Pulmonary artery endothelial cell (primary cell): Measurements from ENCODE around the gene ZNF69. TPM values are rescaled to one million over a fixed set of nuclear protein-coding genes. Genes with fewer than 3 reads are reported as not detected.
"Not testable (repeated sequence)": the region's sequence is repeated elsewhere in the genome, so short reads cannot be mapped to it uniquely, and the experiment has no call there.

Source experiments
- DNase-seq: peaks from one replicate; pipeline ENCODE4 v3.0.0-alpha.2; 2011; ENCODE audit warnings: low read depth, low spot score
- total RNA-seq: library from RNA; depleted of rRNA; stranded (reverse); fragments of >200 nt; gene quantifications from 2 replicates; pipeline ENCODE4 v1.2.3, GENCODE V29; 2014

Gene ZNF69
- 1.1 and 11.1 TPM in 2 replicates for total RNA-seq

- DNase-seq, result peak; percentile 8
Observed at GRCh38 chr19:11887611-11888531, at the start of gene ZNF69. Gene ZNF69 (plus strand): TSS chr19:11887782. CDS start chr19:11887924, 142 bp downstream.

DNA sequence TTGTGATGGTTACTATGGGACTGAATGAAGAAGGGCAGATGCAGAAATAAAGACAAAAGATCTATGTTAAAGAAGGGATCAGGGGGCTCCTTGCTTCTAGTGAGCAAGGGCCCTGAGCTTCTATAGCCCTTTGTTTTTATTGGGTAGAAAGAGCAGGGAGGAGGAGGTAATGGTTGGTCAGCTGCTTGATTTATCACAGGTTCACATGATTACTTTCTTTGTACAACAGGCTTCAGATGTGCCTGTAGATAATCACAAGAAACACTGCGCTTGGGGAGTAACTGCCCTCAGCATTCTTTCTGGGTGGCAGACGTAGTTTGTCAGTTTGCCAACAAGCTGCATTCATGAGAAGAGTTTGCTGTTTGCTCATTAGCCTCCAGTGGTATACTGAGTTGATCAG is 43.9 kb upstream of the ZNF69 start:
- DNase-seq, result no peak

DNA sequence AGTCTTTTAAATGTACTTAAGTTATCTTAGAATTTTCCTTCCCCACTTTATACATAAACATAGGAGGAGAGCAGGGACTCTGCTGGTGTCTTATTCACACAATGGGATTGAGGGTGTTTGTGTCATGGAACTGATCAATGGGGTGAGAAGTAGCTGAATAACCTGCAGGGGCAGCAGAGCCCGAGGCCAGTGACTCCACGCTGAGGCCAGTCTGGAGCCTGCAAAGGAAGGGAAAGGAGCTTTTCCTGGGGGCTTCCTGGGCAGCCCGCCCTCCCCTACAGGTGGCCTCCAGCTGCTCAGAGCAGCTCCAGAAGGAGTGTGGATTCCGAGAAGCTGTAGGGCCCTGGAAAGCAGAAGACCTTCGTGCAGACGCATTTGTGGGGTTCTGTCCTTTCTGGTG is 40.0 kb upstream of the ZNF69 start:
- DNase-seq, result not testable (repeated sequence)

DNA sequence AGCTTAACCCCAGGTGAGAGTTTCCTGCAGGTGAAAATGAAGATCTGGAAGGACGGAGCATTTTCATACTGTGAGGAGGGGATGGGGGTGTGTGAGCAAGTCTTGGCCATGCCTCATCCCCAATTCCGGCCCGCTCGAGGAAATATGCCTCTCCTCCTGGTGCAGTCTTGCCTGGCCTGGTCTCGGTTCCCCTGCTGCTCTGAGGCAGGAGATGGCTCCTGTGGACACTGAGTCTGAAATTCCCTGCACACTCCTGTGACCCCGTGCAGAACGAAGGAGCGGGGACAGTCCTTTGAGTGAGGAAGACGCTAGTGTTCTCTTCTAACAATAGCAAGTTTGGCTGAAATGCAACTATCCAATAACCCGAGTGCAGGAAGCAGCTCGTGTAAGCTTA is 39.4 kb upstream of the ZNF69 start:
- DNase-seq, result no peak

DNA sequence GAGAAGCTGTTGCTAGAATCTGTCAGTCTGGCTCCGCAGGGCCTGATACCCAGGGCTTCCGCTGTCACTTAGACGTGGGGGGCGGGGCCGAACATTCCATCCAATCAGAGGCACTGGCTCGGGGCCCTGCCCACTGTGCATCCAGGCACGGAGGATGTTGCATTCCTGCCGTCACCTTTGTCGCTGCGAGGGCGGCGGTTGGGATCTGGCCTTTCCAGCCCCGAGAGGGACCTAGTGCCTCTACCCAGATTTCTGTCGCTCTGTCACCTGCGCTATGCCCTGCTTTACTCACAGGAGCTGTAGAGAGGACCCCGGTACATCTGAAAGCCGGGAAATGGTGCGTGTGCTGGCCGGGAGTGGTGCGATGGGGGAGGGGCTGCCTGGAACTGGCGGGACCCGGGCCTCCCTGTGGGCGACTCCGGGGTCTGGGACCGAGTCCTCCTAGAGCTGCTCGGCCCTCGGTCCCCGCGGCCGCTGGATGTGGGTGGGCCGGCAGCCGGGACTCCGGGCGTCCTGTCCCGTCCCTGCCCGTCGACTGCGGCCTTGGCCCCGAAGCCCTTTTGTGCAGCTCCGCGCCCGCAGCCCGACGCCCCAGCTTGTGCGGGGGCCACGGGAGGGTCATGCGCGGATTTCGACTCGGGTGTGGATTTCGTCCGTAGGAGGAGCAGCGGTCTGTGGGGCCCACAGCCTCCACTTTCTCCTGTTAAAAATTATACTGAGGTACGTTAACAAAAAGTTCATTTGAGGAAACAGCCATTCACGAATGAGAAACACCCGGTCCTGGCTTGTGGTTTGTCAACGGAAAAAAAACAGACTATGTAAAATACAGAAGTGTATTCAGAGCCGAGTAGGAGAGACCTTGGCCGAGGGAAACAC is 38.8 kb upstream of the ZNF69 start, which contains the start of gene ZNF439:
ZNF439 (plus strand) TSS at position 133 of the 876 bp plus-strand sequence; CDS start at position 275, 142 bp downstream.
- DNase-seq, result no peak

GRCh38 chr19:11850289-11850688 is 37.3 kb upstream of the ZNF69 start:
- not testable (repeated sequence) for DNase-seq

DNA sequence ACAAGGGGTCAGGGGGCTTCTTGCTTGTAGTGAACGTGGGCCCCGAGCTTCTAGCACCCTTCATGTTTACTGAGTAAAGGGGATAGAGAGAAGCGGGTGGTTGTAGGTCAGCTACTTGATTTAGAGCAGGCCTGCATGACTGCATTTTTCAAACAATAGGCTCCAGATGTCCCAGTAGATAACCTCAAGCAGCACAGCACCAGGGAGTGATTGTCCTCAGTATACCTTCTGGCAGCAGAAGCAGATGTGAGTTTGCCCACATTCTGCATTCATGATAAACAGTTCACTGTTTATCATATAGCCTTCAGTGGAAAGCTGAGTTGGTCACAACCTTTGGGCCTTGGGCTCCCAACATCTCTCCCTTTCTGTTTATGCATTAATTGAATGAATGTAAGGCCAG is 34.2 kb upstream of the ZNF69 start:
- DNase-seq, result no peak

DNA sequence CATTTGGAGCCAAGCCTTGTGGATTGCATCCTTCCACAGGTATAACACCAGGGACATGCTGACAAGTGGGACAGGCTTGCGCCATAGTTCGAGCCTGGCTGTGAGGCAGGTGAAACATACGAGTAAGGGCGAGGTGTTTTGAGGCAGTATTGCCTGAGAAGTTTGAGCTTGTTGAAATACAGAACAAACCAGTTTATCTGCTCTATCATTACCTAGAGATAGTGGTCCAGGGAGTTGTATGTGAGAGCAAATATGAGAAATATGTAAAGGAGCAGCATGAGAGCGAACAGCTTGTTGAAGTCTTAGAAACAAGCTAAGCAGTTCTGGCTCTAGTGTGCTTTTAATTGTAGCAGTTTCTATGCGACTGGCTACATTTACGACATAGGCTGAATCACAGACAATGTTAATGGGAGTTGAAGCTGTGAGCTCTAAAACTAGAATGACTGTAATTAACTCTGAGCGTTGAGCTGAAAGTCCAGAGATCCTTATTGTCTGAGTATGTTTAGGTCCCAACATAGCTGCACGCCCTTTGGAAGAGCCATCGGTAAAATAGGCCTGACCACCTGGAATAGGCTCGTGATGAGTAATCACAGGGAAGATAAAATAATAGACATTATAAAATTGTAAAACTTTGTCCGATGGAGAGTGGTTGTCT is 30.9 kb upstream of the ZNF69 start:
- DNase-seq, result no peak

DNA sequence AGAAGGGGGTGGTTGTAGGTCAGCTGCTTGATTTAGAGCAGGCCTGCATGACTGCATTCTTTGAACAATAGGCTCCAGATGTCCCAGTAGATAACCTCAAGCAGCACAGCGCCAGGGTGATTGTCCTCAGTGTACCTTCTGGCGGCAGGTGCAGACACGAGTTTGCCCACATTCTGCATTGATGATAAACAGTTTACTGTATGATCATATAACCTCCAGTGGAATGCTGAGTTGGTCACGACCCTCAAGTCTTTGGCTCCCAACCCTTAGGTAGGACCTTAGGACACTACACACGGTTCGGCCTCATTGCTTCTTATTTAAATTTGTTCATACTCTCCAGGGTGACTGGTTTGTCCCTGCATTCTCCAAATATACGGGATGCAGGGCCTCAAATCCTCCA is 26.9 kb upstream of the ZNF69 start:
- no peak for DNase-seq

DNA sequence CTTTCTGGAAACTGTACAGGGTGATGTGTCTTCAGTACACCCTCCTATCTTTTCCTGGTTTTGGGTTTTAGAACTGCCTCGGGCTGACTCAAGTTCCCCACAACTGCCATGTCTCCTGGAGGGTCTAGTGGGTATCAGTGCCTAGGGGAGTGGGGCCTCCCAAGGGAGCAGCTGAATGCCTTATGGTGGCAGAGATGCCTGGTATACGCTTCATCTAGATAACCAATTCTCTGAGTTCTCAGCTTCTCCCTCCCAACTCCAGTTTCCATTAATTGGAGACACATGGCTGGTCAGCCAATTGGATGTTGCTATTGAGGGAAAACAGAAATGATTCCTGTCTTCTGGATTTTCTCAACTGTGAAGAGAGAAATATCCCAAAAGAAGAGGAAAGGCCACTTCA is 26.3 kb upstream of the ZNF69 start:
- DNase-seq, result no peak

DNA sequence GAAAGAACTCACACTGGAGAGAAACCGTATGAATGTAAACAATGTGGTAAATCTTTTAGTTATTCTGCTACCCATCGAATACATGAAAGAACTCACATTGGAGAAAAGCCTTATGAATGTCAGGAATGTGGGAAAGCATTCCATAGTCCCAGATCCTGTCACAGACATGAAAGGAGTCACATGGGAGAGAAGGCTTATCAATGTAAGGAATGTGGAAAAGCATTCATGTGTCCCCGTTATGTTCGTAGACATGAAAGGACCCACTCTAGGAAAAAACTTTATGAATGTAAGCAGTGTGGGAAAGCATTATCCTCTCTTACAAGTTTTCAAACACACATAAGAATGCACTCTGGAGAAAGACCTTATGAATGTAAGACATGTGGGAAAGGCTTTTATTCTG is 19.8 kb upstream of the ZNF69 start:
- DNase-seq, result not testable (repeated sequence)

- DNase-seq, result no peak
Observed at GRCh38 chr19:11868188-11868587, 19.4 kb upstream of the ZNF69 start.

DNA sequence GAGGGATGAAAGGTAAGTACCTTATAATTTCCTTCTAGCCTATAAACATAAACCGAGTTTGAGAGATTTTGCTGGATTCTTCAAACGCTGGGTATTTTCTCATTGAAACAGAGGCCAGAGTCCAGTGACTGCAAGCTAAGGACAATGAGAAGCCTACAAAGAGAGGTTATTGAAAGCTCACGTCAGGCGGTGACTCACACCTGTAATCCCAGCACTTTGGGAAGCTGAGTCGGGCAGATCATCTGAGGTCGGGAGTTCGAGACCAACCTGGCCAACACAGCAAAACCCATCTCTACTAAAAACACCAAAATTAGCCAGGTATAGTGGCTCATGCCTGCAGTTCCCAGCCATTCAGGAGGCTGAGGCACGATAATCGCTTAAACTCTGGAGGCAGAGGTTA is 15.0 kb upstream of the ZNF69 start:
- DNase-seq, result no peak

GRCh38 chr19:11873762-11874161 is 13.8 kb upstream of the ZNF69 start:
- no peak for DNase-seq

DNA sequence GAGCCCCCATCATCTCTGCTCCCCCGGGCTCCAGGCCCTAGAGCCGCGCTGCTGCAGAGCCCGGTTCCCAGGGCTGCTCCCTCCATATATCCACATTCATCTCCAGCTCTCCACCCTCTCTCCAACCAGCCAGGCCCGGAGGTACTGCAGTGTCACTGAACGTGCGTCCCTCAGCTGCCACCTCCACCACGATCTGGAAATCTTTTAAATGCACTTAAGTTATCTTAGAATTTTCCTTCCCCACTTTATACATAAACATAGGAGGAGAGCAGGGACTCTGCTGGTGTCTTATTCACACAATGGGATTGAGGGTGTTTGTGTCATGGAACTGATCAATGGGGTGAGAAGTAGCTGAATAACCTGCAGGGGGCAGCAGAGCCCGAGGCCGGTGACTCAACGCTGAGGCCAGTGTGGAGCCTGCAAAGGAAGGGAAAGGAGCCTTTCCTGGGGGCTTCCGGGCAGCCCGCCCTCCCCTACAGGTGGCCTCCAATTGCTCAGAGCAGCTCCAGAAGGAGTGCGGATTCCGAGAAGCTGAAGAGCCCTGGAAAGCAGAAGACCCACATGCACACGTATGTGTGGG is 7.8 kb upstream of the ZNF69 start:
- not testable (repeated sequence) for DNase-seq

GRCh38 chr19:11880598-11880997 is 7.0 kb upstream of the ZNF69 start:
- DNase-seq, result no peak

- peak; percentile 15 for DNase-seq
Observed at GRCh38 chr19:11881151-11881800, 6.3 kb upstream of the ZNF69 start.

DNA sequence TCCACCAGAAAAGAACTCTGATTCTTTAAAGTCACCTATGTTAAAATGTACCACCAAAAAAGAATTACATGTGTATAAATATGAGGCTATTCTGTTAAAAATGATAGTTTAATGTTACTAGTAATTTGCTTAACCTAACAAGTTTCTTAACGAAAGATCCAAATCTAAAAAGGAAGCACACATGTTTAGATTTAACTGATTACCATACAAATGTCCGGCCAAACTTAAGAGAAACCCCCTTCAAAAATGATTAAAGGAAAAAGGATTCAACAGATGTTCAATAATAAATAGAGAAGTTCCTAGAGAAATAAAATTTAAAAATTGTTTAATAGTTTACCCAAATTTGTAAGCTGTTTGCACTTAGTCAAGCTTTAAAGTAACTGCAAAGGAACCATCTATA is 5.0 kb upstream of the ZNF69 start:
- DNase-seq, result no peak

- DNase-seq, result no peak
Observed at GRCh38 chr19:11887234-11887610, 360 bp upstream of the ZNF69 start.

- not testable (repeated sequence) for DNase-seq
Observed at GRCh38 chr19:11889901-11890300, 2.3 kb downstream of the ZNF69 start.

- no peak for DNase-seq
Observed at GRCh38 chr19:11890634-11891033, 3.1 kb downstream of the ZNF69 start.
